ENCODE results near the gene KDM4C. TPM values are rescaled to one million over a fixed set of nuclear protein-coding genes. Genes with fewer than 3 reads are reported as not detected.

KDM4C gene
- total RNA-seq, 1 experiment from 2014 or later = 7.1 TPM

GRCh38 chr9:7144265-7145046 is 386.7 kb downstream of the KDM4C start:
- no peak overlapping the region for H3K27ac ChIP-seq (ENCODE audit: low read length)
- H3K9me3 ChIP-seq (ENCODE audit: control insufficient read depth, insufficient read depth, low read depth, low read length) = no peaks in the 10 kb centered on the region
- no peak for TF ChIP-seq POLR2AphosphoS5 (IDR thresholded peaks at IDR 0.05; ENCODE audit: low read depth, low read length)
- no peak for TF ChIP-seq REST (IDR thresholded peaks at IDR 0.05; ENCODE audit: insufficient read depth in 1 of 2, low read depth in 2 of 2, low read length in 1 of 2)
- no peak for TF ChIP-seq TCF7L2 (IDR thresholded peaks at IDR 0.05; ENCODE audit: low read depth, low read length)
- TF ChIP-seq SIN3A (IDR thresholded peaks at IDR 0.05; ENCODE audit: borderline replicate concordance, insufficient read depth, low read depth, low read length) = no peak
- TF ChIP-seq, protein P1, sequence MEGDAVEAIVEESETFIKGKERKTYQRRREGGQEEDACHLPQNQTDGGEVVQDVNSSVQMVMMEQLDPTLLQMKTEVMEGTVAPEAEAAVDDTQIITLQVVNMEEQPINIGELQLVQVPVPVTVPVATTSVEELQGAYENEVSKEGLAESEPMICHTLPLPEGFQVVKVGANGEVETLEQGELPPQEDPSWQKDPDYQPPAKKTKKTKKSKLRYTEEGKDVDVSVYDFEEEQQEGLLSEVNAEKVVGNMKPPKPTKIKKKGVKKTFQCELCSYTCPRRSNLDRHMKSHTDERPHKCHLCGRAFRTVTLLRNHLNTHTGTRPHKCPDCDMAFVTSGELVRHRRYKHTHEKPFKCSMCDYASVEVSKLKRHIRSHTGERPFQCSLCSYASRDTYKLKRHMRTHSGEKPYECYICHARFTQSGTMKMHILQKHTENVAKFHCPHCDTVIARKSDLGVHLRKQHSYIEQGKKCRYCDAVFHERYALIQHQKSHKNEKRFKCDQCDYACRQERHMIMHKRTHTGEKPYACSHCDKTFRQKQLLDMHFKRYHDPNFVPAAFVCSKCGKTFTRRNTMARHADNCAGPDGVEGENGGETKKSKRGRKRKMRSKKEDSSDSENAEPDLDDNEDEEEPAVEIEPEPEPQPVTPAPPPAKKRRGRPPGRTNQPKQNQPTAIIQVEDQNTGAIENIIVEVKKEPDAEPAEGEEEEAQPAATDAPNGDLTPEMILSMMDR (IDR thresholded peaks at IDR 0.05) = no peak
- CTCF ChIA-PET = no interaction called here
- H3K4me1 ChIP-seq (ENCODE audit: control insufficient read depth, insufficient read depth, low read length) = no peaks in the 10 kb centered on the region
- intact Hi-C loops (cut with micrococcal nuclease; ENCODE audit: unreplicated experiment) (no loop called here), in situ Hi-C loops (cut with HindIII; ENCODE audit: low pct_unique_long_range_greater_than_20kb, low sequenced_read_pairs) (no loop called here)
- H3K4me3 ChIP-seq (ENCODE audit: low read depth in 2 of 2, low read length in 2 of 2) = no peak overlapping the region
- no TSS peak for BruUV-seq (replicated peaks)
- H3K36me3 ChIP-seq (ENCODE audit: control insufficient read depth, insufficient read depth, low read length) = no peaks in the 10 kb centered on the region
- DNase-seq (ENCODE audit: low read depth, low spot score) (no peak), ATAC-seq (no peak)
- no peaks in the 10 kb centered on the region for H3K27me3 ChIP-seq (ENCODE audit: control insufficient read depth, insufficient read depth, low read length)
- POLR2A ChIA-PET = no interaction called here

DNA sequence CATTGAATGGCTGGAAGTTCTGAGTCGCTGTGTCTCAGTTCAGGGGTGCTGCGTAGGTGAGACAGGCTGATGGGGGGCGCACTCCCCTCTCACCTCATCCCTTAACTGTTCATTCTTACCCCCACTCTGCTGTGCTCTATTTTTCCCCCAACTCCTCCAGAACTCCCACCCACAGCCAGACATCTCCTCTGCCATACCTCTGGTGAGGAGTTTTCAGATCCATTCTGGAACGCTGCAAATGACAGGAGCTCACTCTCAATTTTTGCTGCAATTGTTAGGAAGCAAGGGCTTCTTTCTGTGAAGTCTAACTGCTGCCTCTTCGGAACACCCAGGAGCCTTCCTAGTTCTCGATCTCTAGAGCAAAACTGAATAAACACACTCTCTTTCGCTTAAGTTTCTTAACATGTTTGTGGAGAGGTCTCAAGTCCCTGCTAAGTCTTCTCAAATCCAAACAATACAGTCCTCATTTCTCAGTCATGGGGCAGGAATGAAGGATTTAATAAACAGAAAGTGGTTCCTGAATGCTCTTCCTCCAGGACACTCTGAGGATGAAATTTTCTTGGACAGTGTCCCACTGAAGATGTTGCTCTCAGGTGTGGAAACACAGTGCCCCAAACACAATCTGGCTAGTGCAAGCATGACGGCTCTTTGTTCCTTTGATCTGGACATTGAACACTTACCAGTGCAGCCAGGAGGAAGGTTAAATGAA is 387.7 kb downstream of the KDM4C start:
- H3K9me3 ChIP-seq (ENCODE audit: control insufficient read depth, insufficient read depth, low read depth, low read length) = no peaks in the 10 kb centered on the region
- BruUV-seq (replicated peaks) = no TSS peak
- TF ChIP-seq REST (IDR thresholded peaks at IDR 0.05; ENCODE audit: insufficient read depth in 1 of 2, low read depth in 2 of 2, low read length in 1 of 2) (no peak), POLR2AphosphoS5 (IDR thresholded peaks at IDR 0.05; ENCODE audit: low read depth, low read length) (no peak), SIN3A (IDR thresholded peaks at IDR 0.05; ENCODE audit: borderline replicate concordance, insufficient read depth, low read depth, low read length) (no peak), TCF7L2 (IDR thresholded peaks at IDR 0.05; ENCODE audit: low read depth, low read length) (no peak)
- TF ChIP-seq, protein P1 (IDR thresholded peaks at IDR 0.05) = no peak
- DNase-seq (ENCODE audit: low read depth, low spot score) (no peak), ATAC-seq (no peak)
- H3K36me3 ChIP-seq (ENCODE audit: control insufficient read depth, insufficient read depth, low read length) = no peaks in the 10 kb centered on the region
- no peak overlapping the region for H3K4me3 ChIP-seq (ENCODE audit: low read depth in 2 of 2, low read length in 2 of 2)
- in situ Hi-C loops (cut with HindIII; ENCODE audit: low pct_unique_long_range_greater_than_20kb, low sequenced_read_pairs) = no loop called here
- H3K27me3 ChIP-seq (ENCODE audit: control insufficient read depth, insufficient read depth, low read length) = no peaks in the 10 kb centered on the region
- no peak overlapping the region for H3K27ac ChIP-seq (ENCODE audit: low read length)
- ChIA-PET CTCF (no interaction called here), POLR2A (no interaction called here)
- H3K4me1 ChIP-seq (ENCODE audit: control insufficient read depth, insufficient read depth, low read length) = no peaks in the 10 kb centered on the region
- intact Hi-C loops (cut with micrococcal nuclease; ENCODE audit: unreplicated experiment) = no loop called here
